ENCODE measurements around the gene CCDC97.

CCDC97 gene

GRCh38 chr19:41305927-41306793 lies 3.8 kb upstream of the CCDC97 start:
- TF ChIP-seq CTCF (IDR thresholded peaks at IDR 0.05; ENCODE audit: low read depth, low read length): no peak

GRCh38 chr19:41307090-41307875 lies 2.7 kb upstream of the CCDC97 start:
- H3K4me3 ChIP-seq (ENCODE audit: low read depth, low read length): no peak overlapping the region
- no peak for TF ChIP-seq CTCF (IDR thresholded peaks at IDR 0.05; ENCODE audit: low read depth, low read length)

More at GRCh38 chr19:41305927-41306793, 3.8 kb upstream of the CCDC97 start:
- H3K4me3 ChIP-seq (ENCODE audit: low read depth, low read length): no peak overlapping the region

- H3K4me3 ChIP-seq (ENCODE audit: low read depth, low read length): no peak overlapping the region
- no peak for TF ChIP-seq CTCF (IDR thresholded peaks at IDR 0.05; ENCODE audit: low read depth, low read length)
Measured at GRCh38 chr19:41307954-41308449, 2.0 kb upstream of the CCDC97 start.

GRCh38 chr19:41308450-41309179 lies 1.4 kb upstream of the CCDC97 start:
- TF ChIP-seq CTCF (IDR thresholded peaks at IDR 0.05; ENCODE audit: low read depth, low read length): peak; percentile 93
- H3K4me3 ChIP-seq (ENCODE audit: low read depth, low read length): no peak overlapping the region

- peak overlapping the region; percentile 70 for H3K4me3 ChIP-seq (ENCODE audit: low read depth, low read length)
- no peak for TF ChIP-seq CTCF (IDR thresholded peaks at IDR 0.05; ENCODE audit: low read depth, low read length)
Measured at GRCh38 chr19:41309180-41310032, 566 bp upstream of the CCDC97 start.

- peak overlapping the region; percentile 70 for H3K4me3 ChIP-seq (ENCODE audit: low read depth, low read length)
- no peak for TF ChIP-seq CTCF (IDR thresholded peaks at IDR 0.05; ENCODE audit: low read depth, low read length)
Measured at GRCh38 chr19:41311072-41311471, 1.1 kb downstream of the CCDC97 start.

Data from WI38 (cell line).